KBM-7 (cell line): ENCODE measurements around the gene ZNF384.
"Not testable (repeated sequence)": the region's sequence is repeated elsewhere in the genome, so short reads cannot be mapped to it uniquely, and the experiment has no call there.

Experiments
- DNase-seq: peaks from one replicate; pipeline ENCODE4 v3.0.0-alpha.2; 2015
- in situ Hi-C: fragments of 300-500 bp; cut with MboI; formaldehyde crosslinking; loops from 2 replicates; pipeline ENCODE4 v1.14.3; 2020; ENCODE audit warnings: low sequenced_read_pairs, low pct_unique_long_range_greater_than_20kb, mixed read lengths

The ZNF384 gene

DNA sequence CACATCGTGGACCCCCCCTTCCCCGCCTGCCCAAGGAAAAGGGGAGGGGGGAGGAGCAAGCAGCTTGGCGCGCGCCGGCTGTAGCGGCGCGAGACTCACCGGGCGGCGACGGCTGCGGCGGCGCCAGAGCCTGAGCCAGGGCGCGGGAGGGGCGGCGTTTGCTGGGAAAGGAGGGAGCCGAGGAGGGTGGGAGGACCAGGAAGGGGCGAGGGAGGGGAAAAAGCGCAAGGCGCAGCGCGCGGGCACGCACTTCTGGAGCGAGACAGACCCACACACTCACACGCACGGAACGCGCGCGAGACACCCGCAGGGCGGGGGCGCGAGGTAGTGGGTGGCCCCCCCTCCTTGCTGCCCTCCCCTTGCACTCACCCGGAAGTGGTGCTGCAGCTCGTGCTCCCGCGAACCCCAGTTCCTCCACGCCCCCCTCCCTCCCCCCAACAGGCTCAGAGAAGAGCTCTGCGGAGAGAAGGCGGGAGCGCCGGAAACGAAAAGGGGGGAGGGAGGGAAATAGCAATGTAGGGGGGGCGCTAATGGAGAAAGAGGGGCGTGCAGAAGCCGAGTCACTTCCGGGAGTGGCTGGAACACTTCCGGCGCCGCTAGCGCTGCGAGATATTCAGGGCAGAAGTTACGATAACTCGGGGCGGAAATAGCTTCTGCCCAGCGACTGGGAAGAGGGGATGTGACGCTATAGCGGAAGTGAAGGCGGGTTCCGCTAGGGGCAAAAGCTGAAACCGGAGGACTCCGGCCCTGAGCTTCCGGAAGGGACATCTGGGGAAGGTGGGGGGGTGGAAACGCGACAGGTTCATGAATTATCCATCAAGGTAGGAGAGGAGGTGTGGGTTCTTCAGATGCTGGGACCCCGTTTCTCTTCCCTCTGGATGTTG, at the start of gene ZNF384:
TSS of gene ZNF384 (minus strand) at position 377 of the 884 bp plus-strand sequence. CDS start 9,855 bp downstream, outside the sequence.
- DNase-seq, result peak; percentile 99
- in situ Hi-C loops, result no loop called here

DNA sequence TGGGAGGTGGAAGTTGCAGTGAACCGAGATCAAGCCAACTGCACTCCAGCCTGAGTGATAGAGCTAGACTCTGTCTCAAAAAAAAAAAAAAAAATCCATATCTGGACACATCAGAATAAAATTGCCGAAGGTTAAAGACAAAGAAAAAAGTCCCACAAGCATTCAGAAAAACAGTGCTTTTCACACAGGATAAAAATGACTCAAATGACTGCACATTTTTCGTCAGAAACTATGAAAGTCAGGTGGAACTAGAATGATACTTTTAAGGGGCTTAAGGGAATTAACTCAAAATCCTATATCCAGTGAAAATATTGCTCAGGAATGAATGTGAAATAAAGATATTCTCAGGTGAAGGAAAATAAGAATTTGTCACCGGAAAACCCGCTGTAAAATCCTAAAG, 47.6 kb upstream of the ZNF384 start:
- no peak for DNase-seq
- in situ Hi-C loops, result no loop called here

GRCh38 chr12:6735448-6736191, 46.4 kb upstream of the ZNF384 start:
- DNase-seq, result peak; percentile 70
- in situ Hi-C loops, result no loop called here

- no peak for DNase-seq
- in situ Hi-C loops, result no loop called here
These were observed 45.6 kb upstream of the ZNF384 start for GRCh38 chr12:6734506-6735387.

- no peak for DNase-seq
- in situ Hi-C loops, result no loop called here
These were observed 41.0 kb upstream of the ZNF384 start for GRCh38 chr12:6730169-6730568.

- in situ Hi-C loops, result no loop called here
- DNase-seq, result no peak
These were observed 40.0 kb upstream of the ZNF384 start for GRCh38 chr12:6729186-6729585.

DNA sequence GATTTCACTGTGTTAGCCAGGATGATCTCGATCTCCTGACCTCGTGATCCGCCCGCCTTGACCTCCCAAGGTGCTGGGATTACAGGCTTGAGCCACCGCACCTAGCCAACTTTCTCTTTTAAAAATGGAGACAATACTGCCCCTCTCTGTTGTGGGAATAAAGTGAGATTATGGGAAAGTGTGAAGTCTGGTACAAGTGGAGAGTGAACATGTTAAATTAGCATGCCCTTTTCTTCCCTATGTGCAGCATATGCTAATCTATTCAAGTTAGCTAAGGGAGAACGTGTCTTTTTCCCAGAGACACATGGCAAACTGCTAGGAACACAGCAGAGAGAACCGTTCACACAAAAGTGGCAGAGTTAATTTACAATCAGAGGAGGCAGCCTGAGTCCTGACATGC, 36.2 kb upstream of the ZNF384 start:
- in situ Hi-C loops, result no loop called here
- DNase-seq, result no peak

- in situ Hi-C loops, result no loop called here
- peak; percentile 54 for DNase-seq
These were observed 35.2 kb upstream of the ZNF384 start for GRCh38 chr12:6724409-6724797.

DNA sequence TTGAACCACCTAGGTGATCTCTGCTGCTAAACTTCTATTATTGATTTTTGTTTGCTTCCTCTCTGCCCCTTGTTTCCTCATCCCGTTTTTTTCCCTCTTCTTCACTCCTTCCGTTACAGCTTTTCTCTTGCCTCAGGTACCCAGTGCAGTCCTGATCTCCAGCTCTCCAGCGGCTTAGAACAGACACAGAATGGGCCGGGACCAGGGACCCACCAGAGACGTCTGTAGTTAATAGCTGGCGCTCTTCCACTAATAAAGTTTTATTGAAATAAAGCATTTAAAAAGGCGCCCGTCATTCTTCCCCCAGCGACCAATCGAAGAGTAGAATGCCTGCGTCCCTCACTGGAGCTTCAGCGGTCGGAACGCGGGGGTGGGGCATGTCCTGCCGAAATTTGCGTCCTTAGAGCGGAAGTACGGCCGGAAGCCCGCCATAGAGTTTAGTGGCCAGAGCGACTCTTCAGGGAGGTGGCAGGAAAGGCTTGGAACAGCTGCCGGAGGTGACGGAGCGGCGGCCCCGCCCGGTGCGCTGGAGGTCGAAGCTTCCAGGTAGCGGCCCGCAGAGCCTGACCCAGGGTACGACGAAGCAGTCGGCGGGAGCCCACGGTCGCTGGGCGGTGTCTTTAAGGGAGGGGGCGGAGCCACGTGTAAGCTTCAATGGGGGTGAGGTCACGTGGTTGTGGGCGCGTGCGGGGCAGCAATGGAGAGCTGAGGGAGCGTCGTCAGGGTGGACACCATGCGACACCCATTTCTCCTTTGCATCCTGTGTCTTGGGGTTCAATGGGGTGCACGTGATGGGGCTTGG, 34.6 kb upstream of the ZNF384 start, which contains the start of gene COPS7A:
TSS of gene COPS7A (plus strand) at position 440 of the 802 bp plus-strand sequence. CDS start 611 bp downstream, outside the sequence.
- in situ Hi-C loops, result no loop called here
- DNase-seq, result peak; percentile 99

- in situ Hi-C loops, result no loop called here
- DNase-seq, result no peak
These were observed 33.7 kb upstream of the ZNF384 start for GRCh38 chr12:6722863-6723262.

DNA sequence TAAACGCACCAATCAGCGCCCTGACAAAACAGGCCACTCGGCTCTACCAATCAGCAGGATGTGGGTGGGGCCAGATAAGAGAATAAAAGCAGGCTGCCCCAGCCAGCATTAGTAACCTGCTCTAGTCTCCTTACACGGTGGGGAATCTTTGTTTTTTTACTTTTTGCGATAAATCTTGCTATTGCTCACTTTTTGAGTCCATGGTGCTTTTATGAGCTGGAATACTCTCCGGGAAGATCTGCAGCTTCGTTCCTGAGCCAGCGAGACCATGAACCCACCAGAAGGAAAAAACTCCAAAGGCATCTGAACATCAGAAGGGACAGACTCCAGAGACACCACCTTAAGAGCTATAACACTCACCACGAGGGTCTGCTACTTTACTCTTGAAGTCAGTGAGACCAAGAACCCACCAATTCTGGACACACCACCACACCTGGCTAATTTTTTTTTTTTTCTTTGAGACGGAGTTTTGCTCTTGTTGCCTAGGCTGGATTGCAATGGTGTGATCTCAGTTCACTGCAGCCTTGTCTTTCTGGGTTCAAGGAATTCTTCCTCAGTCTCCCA, 27.8 kb upstream of the ZNF384 start:
- no peak for DNase-seq
- in situ Hi-C loops, result no loop called here

DNA sequence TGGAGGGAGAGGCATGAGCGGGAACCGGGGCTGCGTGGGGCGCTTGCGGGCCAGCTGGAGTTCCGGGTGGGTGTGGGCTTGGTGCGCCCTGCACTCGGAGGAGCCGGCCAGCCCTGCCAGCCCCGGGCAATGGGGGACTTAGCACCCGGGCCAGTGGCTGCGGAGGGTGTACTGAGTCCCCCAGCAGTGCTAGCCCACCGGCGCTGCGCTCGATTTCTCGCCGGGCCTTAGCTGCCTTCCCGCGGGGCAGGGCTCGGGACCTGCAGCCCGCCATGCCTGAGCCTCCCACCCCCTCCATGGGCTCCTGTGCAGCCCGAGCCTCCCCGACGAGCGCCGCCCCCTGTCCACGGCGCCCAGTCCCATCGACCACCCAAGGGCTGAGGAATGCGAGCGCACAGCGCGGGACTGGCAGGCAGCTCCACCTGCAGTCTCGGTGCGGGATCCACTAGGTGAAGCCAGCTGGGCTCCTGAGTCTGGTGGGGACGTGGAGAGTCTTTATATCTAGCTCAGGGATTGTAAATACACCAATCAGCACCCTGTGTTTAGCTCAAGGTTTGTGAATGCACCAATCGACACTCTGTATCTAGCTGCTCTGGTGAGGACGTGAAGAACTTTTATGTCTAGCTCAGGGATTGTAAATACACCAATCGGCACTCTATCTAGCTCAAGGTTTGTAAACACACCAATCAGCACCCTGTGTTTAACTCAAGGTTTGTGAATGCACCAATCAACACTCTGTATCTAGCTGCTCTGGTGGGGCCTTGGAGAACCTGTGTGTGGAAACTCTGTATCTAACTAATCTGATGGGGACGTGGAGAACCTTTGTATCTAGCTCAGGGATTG, 27.1 kb upstream of the ZNF384 start:
- in situ Hi-C loops, result not testable (repeated sequence)

DNA sequence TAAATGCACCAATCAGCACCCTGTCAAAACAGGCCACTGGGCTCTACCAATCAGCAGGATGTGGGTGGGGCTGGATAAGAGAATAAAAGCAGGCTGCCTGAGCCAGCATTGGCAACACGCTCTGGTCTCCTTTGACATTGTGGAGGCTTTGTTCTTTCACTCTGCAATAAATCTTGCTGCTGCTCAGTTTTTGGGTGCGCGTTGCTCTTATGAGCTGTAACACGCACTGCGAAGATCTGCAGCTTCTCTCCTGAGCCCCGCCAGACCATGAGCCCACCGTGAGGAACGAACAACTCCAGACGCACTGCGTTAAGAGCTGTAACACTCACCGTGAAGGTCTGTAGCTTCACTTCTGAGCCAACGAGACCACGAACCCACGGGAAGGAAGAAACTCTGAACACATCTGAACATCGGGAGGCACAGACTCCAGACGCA, 19.8 kb upstream of the ZNF384 start:
- in situ Hi-C loops, result no loop called here
- no peak for DNase-seq

More for the DNA sequence above, 27.1 kb upstream of the ZNF384 start:
- DNase-seq, result not testable (repeated sequence)

- DNase-seq, in situ Hi-C loops: not testable (repeated sequence)
These were observed 19.2 kb upstream of the ZNF384 start for GRCh38 chr12:6708351-6708750.

- peak; percentile 53 for DNase-seq
- in situ Hi-C loops, result no loop called here
These were observed 14.5 kb upstream of the ZNF384 start for GRCh38 chr12:6703631-6704030.

- DNase-seq, result no peak
- in situ Hi-C loops, result no loop called here
These were observed 12.0 kb upstream of the ZNF384 start for GRCh38 chr12:6701078-6701768.

DNA sequence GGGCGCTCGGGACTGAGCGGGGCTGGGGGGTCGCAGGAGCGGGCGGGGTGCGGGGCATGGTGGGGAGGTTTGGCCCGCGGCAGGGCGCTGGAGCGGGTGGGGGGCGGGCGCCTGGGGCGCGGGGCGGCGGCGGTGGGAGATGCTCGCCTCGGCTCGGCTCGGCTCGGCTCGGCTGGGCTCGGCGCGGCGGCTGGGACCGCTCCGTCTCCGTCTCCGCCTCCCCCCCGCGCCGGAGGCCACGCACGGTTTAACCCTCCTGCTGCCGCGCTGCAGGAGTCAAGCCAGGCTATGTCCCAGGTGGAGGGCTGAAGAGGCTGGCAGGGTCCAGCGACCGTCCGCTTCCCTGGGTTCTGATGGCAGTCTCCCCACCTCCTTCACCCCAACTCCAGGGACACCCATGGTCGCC, 11.5 kb upstream of the ZNF384 start, which contains the start of gene PIANP:
TSS of gene PIANP (minus strand) at position 170 of the 406 bp plus-strand sequence. CDS start 2,754 bp downstream, outside the sequence.
- no peak for DNase-seq

More for the DNA sequence above, 11.5 kb upstream of the ZNF384 start, which contains the start of gene PIANP:
- in situ Hi-C loops, result no loop called here
